ENCODE data around the gene MEIS2. TPM values are rescaled to one million over a fixed set of nuclear protein-coding genes. Genes with fewer than 3 reads are reported as not detected.

The MEIS2 gene
- polyA plus RNA-seq, 1 donor from 2014 or later, result 825 TPM

GRCh38 chr15:37034835-37035748 is 65.3 kb downstream of the MEIS2 start:
- peaks cover 33% of the 10 kb centered on the region for H3K36me3 ChIP-seq (ENCODE audit: insufficient read depth, low read length)
- H3K4me2 ChIP-seq (ENCODE audit: low read length), result no peak overlapping the region
- H3K27me3 ChIP-seq (ENCODE audit: insufficient read depth, low read depth, low read length), result no peaks in the 10 kb centered on the region
- H2AFZ ChIP-seq (ENCODE audit: low read depth, low read length), result no peak overlapping the region
- no peaks in the 10 kb centered on the region for H3K9me3 ChIP-seq (ENCODE audit: low read length)
- H3K27ac ChIP-seq (ENCODE audit: low read length), result no peak overlapping the region
- peak overlapping the region; percentile 41 for H3K4me3 ChIP-seq (ENCODE audit: low read length)
- no peak overlapping the region for H3K9ac ChIP-seq (ENCODE audit: low read length)
- peaks cover 88% of the 10 kb centered on the region for H3K79me2 ChIP-seq (replicated peaks; ENCODE audit: insufficient read depth, low read length)
- H3F3A ChIP-seq (ENCODE audit: insufficient read depth, low read length, poor library complexity, severe bottlenecking), result peaks cover 4% of the 10 kb centered on the region
- H4K20me1 ChIP-seq (ENCODE audit: insufficient read depth), result peaks cover 100% of the 10 kb centered on the region
- H3K9me2 ChIP-seq (ENCODE audit: insufficient read depth, low read length), result no peaks in the 10 kb centered on the region
- TF ChIP-seq RAD21 (conservative IDR thresholded peaks at IDR 0.05), result no peak

GRCh38 chr15:37034392-37034791 is 66.0 kb downstream of the MEIS2 start:
- Histone ChIP-seq H3K9me3 (ENCODE audit: low read length) (no peaks in the 10 kb centered on the region), H3K9me2 (ENCODE audit: insufficient read depth, low read length) (no peaks in the 10 kb centered on the region), H4K20me1 (ENCODE audit: insufficient read depth) (peaks cover 100% of the 10 kb centered on the region), H3K4me3 (ENCODE audit: low read length) (peak overlapping the region; percentile 41), H2AFZ (ENCODE audit: low read depth, low read length) (no peak overlapping the region), H3K9ac (ENCODE audit: low read length) (no peak overlapping the region), H3F3A (ENCODE audit: insufficient read depth, low read length, poor library complexity, severe bottlenecking) (peaks cover 4% of the 10 kb centered on the region), H3K27me3 (ENCODE audit: insufficient read depth, low read depth, low read length) (no peaks in the 10 kb centered on the region), H3K36me3 (ENCODE audit: insufficient read depth, low read length) (peaks cover 27% of the 10 kb centered on the region), H3K4me2 (ENCODE audit: low read length) (no peak overlapping the region), H3K27ac (ENCODE audit: low read length) (no peak overlapping the region), H3K79me2 (replicated peaks; ENCODE audit: insufficient read depth, low read length) (peaks cover 88% of the 10 kb centered on the region)
- TF ChIP-seq, protein P1, sequence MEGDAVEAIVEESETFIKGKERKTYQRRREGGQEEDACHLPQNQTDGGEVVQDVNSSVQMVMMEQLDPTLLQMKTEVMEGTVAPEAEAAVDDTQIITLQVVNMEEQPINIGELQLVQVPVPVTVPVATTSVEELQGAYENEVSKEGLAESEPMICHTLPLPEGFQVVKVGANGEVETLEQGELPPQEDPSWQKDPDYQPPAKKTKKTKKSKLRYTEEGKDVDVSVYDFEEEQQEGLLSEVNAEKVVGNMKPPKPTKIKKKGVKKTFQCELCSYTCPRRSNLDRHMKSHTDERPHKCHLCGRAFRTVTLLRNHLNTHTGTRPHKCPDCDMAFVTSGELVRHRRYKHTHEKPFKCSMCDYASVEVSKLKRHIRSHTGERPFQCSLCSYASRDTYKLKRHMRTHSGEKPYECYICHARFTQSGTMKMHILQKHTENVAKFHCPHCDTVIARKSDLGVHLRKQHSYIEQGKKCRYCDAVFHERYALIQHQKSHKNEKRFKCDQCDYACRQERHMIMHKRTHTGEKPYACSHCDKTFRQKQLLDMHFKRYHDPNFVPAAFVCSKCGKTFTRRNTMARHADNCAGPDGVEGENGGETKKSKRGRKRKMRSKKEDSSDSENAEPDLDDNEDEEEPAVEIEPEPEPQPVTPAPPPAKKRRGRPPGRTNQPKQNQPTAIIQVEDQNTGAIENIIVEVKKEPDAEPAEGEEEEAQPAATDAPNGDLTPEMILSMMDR (IDR thresholded peaks at IDR 0.05; ENCODE audit: poor library complexity, severe bottlenecking), result no peak
- no peak for TF ChIP-seq POLR2AphosphoS5 (IDR thresholded peaks at IDR 0.05)
- TF ChIP-seq TAF1 (IDR thresholded peaks at IDR 0.05; ENCODE audit: low read depth), result no peak
- TF ChIP-seq MXI1 (conservative IDR thresholded peaks at IDR 0.05; ENCODE audit: poor library complexity, severe bottlenecking), result no peak
- no peak for TF ChIP-seq EZH2 (IDR thresholded peaks at IDR 0.05; ENCODE audit: borderline replicate concordance, insufficient read depth, low read length, poor library complexity, severe bottlenecking)
- TF ChIP-seq REST (IDR thresholded peaks at IDR 0.05; ENCODE audit: borderline replicate concordance), result no peak
- TF ChIP-seq SMC3 (conservative IDR thresholded peaks at IDR 0.05; ENCODE audit: poor library complexity), result no peak
